Omental fat pad (tissue), 4 donors: ENCODE results near the gene MOSPD3. TPM values are rescaled to one million over a fixed set of nuclear protein-coding genes. Genes with fewer than 3 reads are reported as not detected.

Experiments used
- ATAC-seq: fragments of 150-250 bp; one replicate; pipeline ENCODE4 v1.9.1; 2016; ENCODE audit warnings: mild to moderate bottlenecking, moderate library complexity; ENCODE audit not compliant: low FRiP score
- DNase-seq: peaks from one replicate; pipeline ENCODE4 v3.0.0-alpha.2; 2019; ENCODE audit warnings: low spot score
- CTCF ChIP-seq, 3 donors: fragments of 450-650 bp; IDR thresholded peaks; one replicate each; pipeline ENCODE4 v1.5.1; 2016 to 2017; ENCODE audit warnings: antibody characterized with exemption in 3 of 3, mild to moderate bottlenecking in 3 of 3, moderate library complexity in 2 of 3
- total RNA-seq, 4 donors: library from RNA; depleted of rRNA; stranded (reverse); fragments of >200 nt; gene quantifications; one replicate each; pipeline ENCODE4 v1.1.0, GENCODE V29; 2016

The MOSPD3 gene
- total RNA-seq, 4 donors from 2014 or later = 5.4 to 8.9 (median 7.2) TPM

DNA sequence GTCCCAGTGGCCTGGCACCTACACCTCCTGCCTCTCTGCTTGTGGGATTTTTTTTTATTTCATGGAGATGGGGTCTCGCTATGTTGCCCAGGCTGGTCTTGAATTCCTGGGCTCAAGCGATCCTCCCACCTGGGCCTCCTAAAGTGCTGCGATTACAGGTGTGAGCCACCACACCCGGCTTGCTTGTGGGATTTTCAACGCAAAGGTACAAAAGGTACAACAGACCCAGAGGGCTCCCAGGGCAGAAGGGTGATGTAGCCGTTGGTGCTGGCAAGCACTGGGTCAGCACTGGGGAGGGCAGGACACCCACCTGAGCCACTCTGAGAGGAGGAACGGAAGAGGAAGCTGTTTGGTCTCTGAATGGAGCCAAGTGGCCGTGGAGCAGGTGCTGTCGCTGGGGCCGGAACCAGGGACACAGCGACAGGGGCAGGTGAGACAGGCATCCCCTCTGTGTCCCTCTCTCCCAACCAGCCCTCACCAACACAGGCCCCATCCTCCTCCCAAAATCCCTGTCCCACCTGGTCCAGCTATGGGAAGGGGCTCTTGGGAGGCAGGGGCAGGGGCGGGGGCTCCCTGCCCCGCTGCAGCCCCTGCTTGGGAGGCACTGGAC is 35.9 kb upstream of the MOSPD3 start:
- TF ChIP-seq CTCF (IDR thresholded peaks at IDR 0.05) = no peak
- ATAC-seq (no peak), DNase-seq (no peak)

GRCh38 chr7:100577103-100577502 is 35.2 kb upstream of the MOSPD3 start:
- no peak for TF ChIP-seq CTCF (IDR thresholded peaks at IDR 0.05)
- DNase-seq = no peak
- no peak for ATAC-seq

- no peak for TF ChIP-seq CTCF (IDR thresholded peaks at IDR 0.05)
- DNase-seq (no peak), ATAC-seq (no peak)
These were observed 34.8 kb upstream of the MOSPD3 start for GRCh38 chr7:100577507-100577906.

DNA sequence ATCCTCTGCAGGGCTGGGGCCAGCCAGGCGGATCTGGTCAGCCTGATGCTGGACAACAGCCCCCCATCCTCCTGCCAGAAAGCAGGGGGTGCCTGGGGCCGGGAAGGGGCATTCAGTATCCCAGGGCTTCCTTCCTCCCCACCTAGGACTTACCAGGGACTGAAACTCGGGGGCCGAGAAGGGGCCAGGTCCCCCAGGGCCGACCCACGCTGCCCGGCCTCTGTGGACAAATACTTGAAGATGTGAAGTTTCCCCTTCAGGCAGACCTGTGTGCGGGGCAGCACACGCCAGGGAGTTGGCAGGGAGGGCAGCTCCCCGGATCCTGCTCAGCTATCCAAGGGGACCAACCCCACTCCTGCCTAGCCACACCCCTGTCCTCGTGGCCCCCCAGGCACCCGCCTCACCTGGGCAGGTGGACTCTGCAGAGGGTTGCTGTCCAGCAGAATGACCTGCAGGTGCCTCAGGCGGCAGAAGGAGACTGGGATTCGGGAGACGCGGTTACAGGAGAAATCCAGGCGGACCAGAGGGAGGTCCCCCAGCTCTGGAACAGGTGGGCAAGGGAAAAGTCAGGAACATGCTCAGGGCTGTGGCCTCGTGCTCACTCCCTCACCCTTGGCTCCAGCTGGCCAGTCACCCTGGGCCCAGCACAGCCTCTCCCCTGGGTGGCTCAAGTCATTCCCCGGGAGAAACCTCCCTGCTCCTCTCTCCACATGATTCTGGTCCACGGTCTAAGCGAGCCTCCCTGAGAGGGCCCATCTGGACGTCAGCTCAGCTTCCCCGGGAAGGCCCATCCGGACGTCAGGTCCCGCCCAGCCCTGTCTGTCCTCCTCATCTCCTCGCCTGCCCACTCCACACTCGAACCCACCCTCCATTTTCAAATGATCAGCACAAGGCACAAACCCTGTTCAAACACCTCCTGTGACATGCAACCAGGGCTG is 33.8 kb upstream of the MOSPD3 start:
- no peak for ATAC-seq
- TF ChIP-seq CTCF (IDR thresholded peaks at IDR 0.05) = no peak
- DNase-seq = no peak

DNA sequence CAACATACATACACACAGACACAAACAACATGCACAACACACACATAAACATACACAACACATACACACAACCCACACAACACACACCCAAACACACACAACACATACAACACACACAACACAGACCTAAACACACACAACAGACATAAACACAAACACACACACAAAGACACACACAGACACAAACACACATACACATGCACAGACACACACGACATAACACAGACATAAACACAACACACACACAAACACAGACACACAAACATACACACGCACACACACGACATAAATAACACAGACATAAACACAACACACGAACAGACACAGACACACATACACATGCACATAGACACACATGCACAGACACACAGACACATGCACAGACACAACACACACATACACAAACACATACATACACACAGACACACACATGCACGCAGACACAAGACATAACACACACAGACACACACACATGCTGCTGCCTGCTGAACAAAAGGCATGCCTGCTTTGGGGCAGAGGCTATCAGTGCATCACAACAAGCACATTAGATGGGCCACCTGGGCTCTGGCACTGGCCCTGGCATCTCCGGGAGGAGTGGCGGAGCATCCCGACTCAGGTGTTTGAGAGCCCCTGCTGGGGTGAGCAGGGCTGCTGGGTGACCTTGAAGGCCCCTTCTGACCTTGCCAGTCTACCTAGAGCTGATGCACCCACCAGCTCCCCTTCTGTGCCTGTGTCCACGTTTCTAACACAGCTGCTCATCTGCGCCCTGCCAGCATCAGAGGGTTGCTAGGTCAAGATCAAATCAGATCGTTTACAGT is 31.7 kb upstream of the MOSPD3 start:
- TF ChIP-seq CTCF (IDR thresholded peaks at IDR 0.05) = no peak
- DNase-seq (no peak), ATAC-seq (no peak)

DNA sequence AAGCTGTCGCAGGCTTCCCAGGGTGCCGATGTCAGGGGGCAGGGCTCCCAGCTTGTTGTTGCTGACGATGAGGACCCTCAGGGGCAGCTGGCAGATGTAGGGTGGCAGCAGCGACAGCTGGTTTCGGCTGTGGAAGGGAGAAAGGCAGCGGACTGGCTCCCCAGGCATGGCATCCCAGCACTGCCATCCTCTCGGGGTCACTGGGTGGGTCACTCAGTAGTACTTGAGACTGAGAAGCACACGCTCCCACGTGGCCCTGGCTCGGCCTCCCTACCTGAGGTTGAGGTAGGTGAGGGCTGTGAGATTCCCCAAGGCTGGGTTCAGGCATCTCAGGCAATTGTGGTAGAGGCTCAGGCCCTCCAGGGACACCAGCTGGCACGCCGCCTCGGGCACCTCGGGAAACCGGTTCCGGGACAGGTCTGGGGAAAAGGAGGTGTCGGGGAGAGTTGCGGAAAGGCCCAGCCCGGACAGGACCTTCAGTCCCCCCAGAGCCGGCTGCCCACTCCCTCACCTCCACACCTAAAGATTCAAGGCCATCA is 30.2 kb upstream of the MOSPD3 start:
- no peak for TF ChIP-seq CTCF (IDR thresholded peaks at IDR 0.05)
- no peak for ATAC-seq
- DNase-seq = no peak
